ENCODE data around the gene GPR139.

GPR139 gene

GRCh38 chr16:19984135-19984534 is 89.6 kb downstream of the GPR139 start:
- H3K9me3 ChIP-seq (ENCODE audit: control insufficient read depth, insufficient read depth, low read length) = 0 out of 2 replicates have a peak, but pooled peaks cover 3% of the 10 kb centered on the region
- H3K36me3 ChIP-seq (ENCODE audit: insufficient read depth, low read length) = no peaks in the 10 kb centered on the region
- H3K9ac ChIP-seq (ENCODE audit: low read depth, low read length) = no peak overlapping the region
- H3K4me1 ChIP-seq (ENCODE audit: insufficient read depth, low read length) = peaks cover 4% of the 10 kb centered on the region

Measured in ES-I3 (cell line).